ENCODE data around the gene RASD1.
"Not testable (repeated sequence)": the region's sequence is repeated elsewhere in the genome, so short reads cannot be mapped to it uniquely, and the experiment has no call there.

Gene RASD1

GRCh38 chr17:17468217-17469010 is 27.8 kb downstream of the RASD1 start:
- DNase-seq, result no peak

GRCh38 chr17:17467720-17468119 is 28.5 kb downstream of the RASD1 start:
- DNase-seq, result peak in 1 of 3 experiments; percentile 30

DNA sequence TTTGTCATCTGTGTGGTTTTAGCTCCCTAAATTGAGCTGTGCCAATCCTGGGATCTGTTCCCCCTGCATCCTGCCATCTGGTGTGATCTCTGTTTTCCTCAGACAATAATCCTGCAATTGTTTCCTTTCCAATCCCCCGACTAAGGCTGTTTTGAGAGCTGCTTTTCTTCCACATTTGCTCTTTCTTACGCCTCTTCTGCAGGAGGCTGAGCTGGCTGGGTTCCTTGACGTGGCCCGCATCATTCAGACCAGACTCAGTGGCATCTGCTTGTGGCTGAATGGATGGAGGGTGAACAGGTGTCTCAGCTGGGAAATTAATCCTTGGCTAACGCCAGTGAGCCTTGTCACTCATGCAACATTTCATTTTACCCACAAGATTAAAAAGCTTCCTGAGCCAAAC is 29.2 kb downstream of the RASD1 start:
- DNase-seq, result no peak

- no peak for DNase-seq
These were observed 29.7 kb downstream of the RASD1 start for GRCh38 chr17:17466511-17466910.

- DNase-seq, result not testable (repeated sequence)
These were observed 30.3 kb downstream of the RASD1 start for GRCh38 chr17:17465878-17466277.

DNA sequence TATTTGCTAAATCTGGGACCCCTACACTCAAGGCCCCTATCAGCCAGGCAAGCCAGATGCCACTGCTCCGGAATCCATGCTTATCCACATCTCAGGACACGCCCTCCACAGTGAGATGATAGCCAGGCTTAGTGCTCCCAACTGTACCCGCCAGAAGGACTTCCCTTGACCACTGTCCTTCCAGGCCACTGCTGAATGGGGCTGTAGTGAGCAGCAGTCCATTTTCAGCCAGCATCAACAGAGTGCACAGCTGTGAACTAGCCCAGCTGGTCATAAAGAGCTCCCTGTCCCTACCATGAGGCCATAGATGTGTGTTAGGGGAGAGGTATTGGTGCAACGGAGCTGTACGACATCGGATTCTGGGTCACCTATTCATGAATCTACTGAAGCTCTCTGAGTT is 32.4 kb downstream of the RASD1 start:
- no peak for DNase-seq

DNA sequence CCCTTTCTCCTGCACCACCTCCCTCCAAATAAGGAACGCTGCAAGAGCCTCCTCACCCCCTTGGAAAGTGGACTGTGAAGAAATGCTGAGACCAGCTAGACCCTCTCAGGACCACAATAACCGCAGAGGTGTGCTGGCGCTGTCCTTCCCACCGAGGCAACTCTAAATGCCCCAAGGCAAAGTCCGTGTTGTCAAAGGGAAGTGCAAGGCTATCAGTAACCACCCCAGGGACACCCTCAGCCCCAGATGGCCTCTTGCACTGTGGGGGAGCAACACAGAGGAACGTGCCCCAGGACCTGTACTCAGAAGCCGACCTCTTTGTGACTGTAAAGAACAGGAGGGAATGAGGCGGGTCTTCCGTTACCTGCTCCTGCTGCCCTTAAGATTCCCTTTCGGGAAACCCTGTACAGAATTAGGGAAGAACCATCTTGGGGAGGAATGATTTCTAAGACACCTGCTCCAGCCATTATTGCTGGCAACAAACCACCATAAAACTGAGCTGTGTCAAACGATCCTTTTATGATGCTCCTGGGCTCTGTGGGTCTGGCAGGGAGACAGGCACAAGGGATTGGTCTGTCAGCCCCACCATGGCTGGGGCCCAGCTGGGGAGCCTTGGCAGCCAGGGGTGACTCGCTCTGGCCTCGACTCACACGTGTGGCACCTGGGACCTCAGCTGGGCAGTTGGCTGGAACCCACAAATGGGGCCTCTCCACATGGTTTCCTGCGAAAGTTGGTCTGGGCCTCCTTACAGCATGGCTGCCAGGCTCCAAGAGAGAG is 34.0 kb downstream of the RASD1 start:
- no peak for DNase-seq

GRCh38 chr17:17460038-17460437 is 36.2 kb downstream of the RASD1 start:
- no peak for DNase-seq

GRCh38 chr17:17457680-17458079 is 38.5 kb downstream of the RASD1 start:
- no peak for DNase-seq

- DNase-seq, result no peak
These were observed 39.9 kb downstream of the RASD1 start for GRCh38 chr17:17456251-17456650.

- no peak for DNase-seq
These were observed 41.0 kb downstream of the RASD1 start for GRCh38 chr17:17455173-17455572.

DNA sequence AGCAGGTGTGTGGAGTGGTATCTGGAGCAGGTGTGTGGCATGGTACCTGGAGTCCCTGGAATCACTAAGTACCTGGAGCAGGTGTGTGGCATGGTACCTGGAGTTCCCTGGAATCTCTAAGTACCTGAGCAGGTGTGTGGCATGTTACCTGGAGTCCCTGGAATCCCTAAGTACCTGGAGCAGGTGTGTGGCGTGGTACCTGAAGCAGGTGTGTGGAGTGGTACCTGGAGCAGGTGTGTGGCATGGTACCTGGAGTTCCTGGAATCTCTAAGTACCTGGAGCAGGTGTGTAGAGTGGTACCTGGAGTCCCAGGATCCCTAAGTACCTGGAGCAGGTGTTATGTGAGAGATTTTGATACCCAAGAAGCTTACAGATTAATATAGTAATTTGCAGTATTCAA is 41.5 kb downstream of the RASD1 start:
- DNase-seq, result not testable (repeated sequence)

DNA sequence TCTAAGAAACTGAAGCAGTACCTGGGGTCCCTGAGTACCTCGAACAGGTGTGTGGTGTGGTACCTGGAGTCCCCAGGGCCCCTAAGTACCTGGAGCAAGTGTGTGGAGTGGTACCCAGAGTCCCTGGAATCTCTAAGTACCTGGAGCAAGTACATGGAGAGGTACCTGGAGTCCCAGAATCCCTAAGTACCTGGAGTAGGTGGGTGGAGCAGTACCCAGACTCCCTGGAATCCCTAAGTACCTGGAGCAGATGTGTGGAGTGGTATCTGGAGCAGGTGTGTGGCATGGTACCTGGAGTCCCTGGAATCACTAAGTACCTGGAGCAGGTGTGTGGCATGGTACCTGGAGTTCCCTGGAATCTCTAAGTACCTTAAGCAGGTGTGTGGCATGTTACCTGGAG is 41.9 kb downstream of the RASD1 start:
- DNase-seq, result no peak

- no peak for DNase-seq
These were observed 43.1 kb downstream of the RASD1 start for GRCh38 chr17:17453088-17453487.

DNA sequence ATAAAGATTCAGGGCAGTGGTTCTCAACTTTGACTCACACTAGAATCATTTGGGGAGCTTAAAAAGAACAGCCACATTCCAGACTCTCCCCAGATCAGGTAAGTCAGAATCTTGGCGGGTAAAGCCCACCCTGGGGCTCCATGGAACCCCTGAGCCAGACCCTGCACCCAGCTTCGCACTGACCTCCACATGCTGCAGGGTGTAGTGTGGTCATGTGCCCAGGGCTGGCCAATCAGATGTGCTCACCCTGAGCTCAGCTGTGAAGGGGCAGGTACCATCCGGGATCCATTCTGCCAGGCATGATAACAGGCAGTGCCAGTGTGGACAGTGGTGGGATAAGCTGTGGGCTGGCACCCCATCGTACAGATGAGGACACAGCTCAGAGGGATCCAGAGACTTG is 47.5 kb downstream of the RASD1 start:
- DNase-seq, result no peak

GRCh38 chr17:17448076-17448475 is 48.1 kb downstream of the RASD1 start:
- no peak for DNase-seq

GRCh38 chr17:17447264-17447663 is 48.9 kb downstream of the RASD1 start:
- DNase-seq, result no peak

DNA sequence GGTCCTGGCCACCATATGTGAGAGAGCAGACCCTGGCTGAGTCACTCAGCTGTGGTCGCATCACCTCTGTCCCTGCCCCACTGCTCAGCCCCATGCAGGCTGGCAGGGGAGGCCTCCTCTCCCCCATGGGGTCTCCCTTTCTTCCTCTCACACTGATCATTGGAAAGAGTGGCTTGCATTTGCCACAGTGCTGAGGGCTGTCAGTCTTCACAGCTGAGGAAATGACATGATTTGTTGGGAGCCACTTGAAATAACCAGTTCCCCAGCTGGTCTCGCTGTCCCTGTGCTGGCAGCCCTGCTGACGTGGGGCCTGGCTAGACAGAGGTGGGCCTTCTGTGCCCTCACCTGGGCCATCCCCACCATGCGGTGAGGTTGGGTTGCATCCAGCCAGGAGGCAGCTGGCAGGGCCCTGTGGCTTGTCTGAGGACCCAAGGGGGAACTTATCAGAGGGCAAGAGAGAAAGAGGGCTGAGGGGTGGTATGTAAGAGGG is 49.5 kb downstream of the RASD1 start:
- no peak for DNase-seq

DNA sequence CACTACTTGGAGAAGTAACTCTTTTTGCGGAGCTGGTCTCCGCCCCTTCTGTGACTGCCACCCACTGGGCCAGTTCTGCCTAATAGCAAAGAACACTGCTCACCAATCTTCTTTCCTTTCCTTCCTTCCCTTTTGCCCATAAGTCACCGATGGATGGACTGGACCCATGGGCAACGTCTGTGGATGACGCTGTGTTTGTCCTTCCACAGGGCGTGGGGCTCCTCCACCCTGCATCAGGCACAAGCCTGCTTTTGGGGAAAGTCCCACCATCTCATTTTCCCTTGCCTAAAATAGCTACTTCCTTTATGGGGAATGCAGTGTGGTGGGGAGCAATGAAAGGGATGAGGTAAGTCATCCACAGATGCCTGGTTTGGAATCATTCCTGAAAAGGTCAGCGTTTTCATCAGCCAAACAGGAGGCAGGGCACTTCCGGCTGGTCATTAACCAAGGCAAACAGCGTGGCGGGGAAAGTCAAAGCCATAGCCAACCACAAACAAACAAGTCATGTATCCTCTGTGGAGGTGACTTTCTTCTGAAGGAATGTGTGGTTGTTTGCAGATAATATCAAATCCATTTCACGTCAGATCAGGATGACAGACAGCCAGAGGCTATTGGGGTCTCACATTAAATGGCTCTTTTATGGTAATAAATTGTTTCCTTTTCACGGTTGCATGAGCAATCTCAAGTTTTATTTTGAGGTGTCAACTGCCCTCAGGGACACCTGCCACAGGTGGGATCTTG is 50.1 kb downstream of the RASD1 start:
- DNase-seq, result peak in 2 of 3 experiments; percentile 1 to 20

- peak in 1 of 3 experiments; percentile 2 for DNase-seq
These were observed 50.8 kb downstream of the RASD1 start for GRCh38 chr17:17445296-17445924.

Measured in NCI-H1417 (cell line).